Keratinocyte (primary cell): ENCODE data around the gene SPRYD3. TPM values are rescaled to one million over a fixed set of nuclear protein-coding genes. Genes with fewer than 3 reads are reported as not detected.

Source experiments
- DNase-seq: peaks from one replicate; pipeline ENCODE4 v3.0.0-alpha.2; 2011; ENCODE audit warnings: low read depth, missing footprints, low spot score
- FAIRE-seq: peaks from 2 replicates; lab custom pipeline; 2011; peaks lifted over from hg19 to GRCh38; lab: Jason Lieb, UNC
- H2AFZ ChIP-seq: 2 replicates; pipeline ENCODE4 v1.6.0; 2012; ENCODE audit warnings: low read length, control low read depth, inconsistent platforms; ENCODE audit not compliant: control insufficient read depth
- H3K27ac ChIP-seq: 2 replicates; pipeline ENCODE4 v1.5.1; 2011; ENCODE audit warnings: low read length; ENCODE audit not compliant: control insufficient read depth, insufficient read depth
- H3K27me3 ChIP-seq: 3 replicates; pipeline ENCODE4 v1.6.0; 2011; ENCODE audit warnings: low read length; ENCODE audit not compliant: control insufficient read depth, insufficient read depth; ENCODE audit errors: extremely low read depth
- H3K36me3 ChIP-seq, 2 experiments: 2 replicates in 1 of 2; 3 replicates in 1 of 2; pipeline ENCODE4 v1.5.1; 2011; ENCODE audit warnings: low read length in 2 of 2, mild to moderate bottlenecking in 1 of 2; ENCODE audit not compliant: control insufficient read depth in 2 of 2, insufficient read depth in 2 of 2; ENCODE audit errors: extremely low read depth in 1 of 2
- H3K4me1 ChIP-seq: 3 replicates; pipeline ENCODE4 v1.5.1; 2011; ENCODE audit warnings: low read length; ENCODE audit not compliant: control insufficient read depth, insufficient read depth; ENCODE audit errors: extremely low read depth
- H3K4me2 ChIP-seq: 3 replicates; pipeline ENCODE4 v1.6.0; 2011; ENCODE audit warnings: low read depth, low read length; ENCODE audit not compliant: control insufficient read depth, insufficient read depth; ENCODE audit errors: extremely low read depth
- H3K4me3 ChIP-seq, 3 experiments: fragments of 200-600 bp in 1 of 3; sonication (generic) in 1 of 3; 2 replicates in 2 of 3; 3 replicates in 1 of 3; pipeline ENCODE4 v1.5.1; 2011 to 2016; ENCODE audit warnings: low read length in 3 of 3, mild to moderate bottlenecking in 3 of 3, control low read depth in 2 of 3, inconsistent platforms in 1 of 3, low read depth in 1 of 3, mixed read lengths in 1 of 3, mixed run types in 1 of 3, moderate library complexity in 1 of 3; ENCODE audit not compliant: control insufficient read depth in 2 of 3, insufficient read depth in 2 of 3; ENCODE audit errors: extremely low read depth in 1 of 3
- H3K79me2 ChIP-seq: 2 replicates; pipeline ENCODE4 v1.6.0; 2012; ENCODE audit warnings: low read length; ENCODE audit not compliant: control insufficient read depth, insufficient read depth
- H3K9ac ChIP-seq: 3 replicates; pipeline ENCODE4 v1.6.0; 2011; ENCODE audit warnings: low read length; ENCODE audit not compliant: control insufficient read depth, insufficient read depth; ENCODE audit errors: extremely low read depth
- H3K9me1 ChIP-seq: 3 replicates; pipeline ENCODE4 v1.6.0; 2011; ENCODE audit warnings: low read length; ENCODE audit not compliant: control insufficient read depth, insufficient read depth; ENCODE audit errors: extremely low read depth
- H3K9me3 ChIP-seq: 2 replicates; pipeline ENCODE4 v1.5.1; 2012; ENCODE audit warnings: low read depth, low read length; ENCODE audit not compliant: control insufficient read depth
- H4K20me1 ChIP-seq: 3 replicates; pipeline ENCODE4 v1.6.0; 2011; ENCODE audit warnings: low read length; ENCODE audit not compliant: control insufficient read depth, insufficient read depth; ENCODE audit errors: extremely low read depth
- CTCF ChIP-seq, 3 experiments: IDR thresholded peaks in 1 of 3; conservative IDR thresholded peaks in 1 of 3; optimal IDR thresholded peaks in 1 of 3; 2 replicates in 2 of 3; 3 replicates in 1 of 3; pipeline versions ENCODE3 to v1.5.1; 2011; ENCODE audit warnings: low read length in 3 of 3, mild to moderate bottlenecking in 3 of 3, moderate library complexity in 2 of 3, control low read depth in 1 of 3, inconsistent platforms in 1 of 3; ENCODE audit not compliant: insufficient read depth in 2 of 3; ENCODE audit errors: extremely low read depth in 1 of 3
- EZH2 ChIP-seq: IDR thresholded peaks from one replicate; pipeline ENCODE4 v1.6.1; 2012; ENCODE audit warnings: inconsistent platforms, mild to moderate bottlenecking, low read length, moderate library complexity
- dilution Hi-C: fragments of 300-500 bp; cut with MboI; formaldehyde crosslinking; loops from one replicate; pipeline ENCODE4 v1.7.0; 2020; ENCODE audit warnings: low sequenced_read_pairs; ENCODE audit not compliant: extremely low pct_ligation_motif_present
- polyA plus RNA-seq, 5 experiments: library from polyadenylated mRNA; depleted of rRNA in 3 of 5; stranded (reverse) in 3 of 5; stranded (forward) in 1 of 5; unstranded in 1 of 5; fragments of >200 nt; gene quantifications; 1 replicate in 1 of 5; 2 replicates in 3 of 5; 3 replicates in 1 of 5; pipeline versions ENCODE4 v1.2.1 to v1.2.3, GENCODE V29; 2011 to 2012; ENCODE audit warnings: missing spikeins in 2 of 5, low read depth in 1 of 5, low replicate concordance in 1 of 5

Gene SPRYD3
- polyA plus RNA-seq, 1 donor (not counting 4 experiments of a cell fraction or from before 2014, with no cell fraction given) = 27.5 TPM

GRCh38 chr12:53070877-53071492 lies 8.2 kb downstream of the SPRYD3 start:
- dilution Hi-C loops = no loop called here

GRCh38 chr12:53069621-53070410 lies 9.4 kb downstream of the SPRYD3 start:
- no peaks in the 10 kb centered on the region for H3K9me3 ChIP-seq
- peaks cover 32 to 41% of the 10 kb centered on the region in 2 experiments for H3K36me3 ChIP-seq
- H4K20me1 ChIP-seq = peaks cover 5% of the 10 kb centered on the region
- H3K9ac ChIP-seq = no peak overlapping the region
- DNase-seq = no peak
- H3K27ac ChIP-seq = no peak overlapping the region
- peaks cover 30% of the 10 kb centered on the region for H3K4me1 ChIP-seq
- H3K4me3 ChIP-seq = no peak overlapping the region
- H2AFZ ChIP-seq = no peak overlapping the region
- H3K4me2 ChIP-seq = no peak overlapping the region
- dilution Hi-C loops = no loop called here
- no peaks in the 10 kb centered on the region for H3K79me2 ChIP-seq
- peaks cover 7% of the 10 kb centered on the region for H3K9me1 ChIP-seq
- FAIRE-seq = no peak
- no peaks in the 10 kb centered on the region for H3K27me3 ChIP-seq
- TF ChIP-seq CTCF (optimal IDR thresholded peaks at IDR 0.05 in 1 of 3, IDR thresholded peaks at IDR 0.05 in 1 of 3, conservative IDR thresholded peaks at IDR 0.05 in 1 of 3; ENCODE audit: extremely low read depth in 1 of 3, insufficient read depth in 2 of 3, low read length in 3 of 3) (no peak), EZH2 (no peak)

More at GRCh38 chr12:53070877-53071492, 8.2 kb downstream of the SPRYD3 start:
- Histone ChIP-seq H3K4me1 (peaks cover 29% of the 10 kb centered on the region), H3K79me2 (no peaks in the 10 kb centered on the region), H4K20me1 (no peaks in the 10 kb centered on the region), H3K36me3 (peaks cover 31 to 38% of the 10 kb centered on the region in 2 experiments), H3K27me3 (no peaks in the 10 kb centered on the region), H3K9me3 (no peaks in the 10 kb centered on the region), H3K27ac (no peak overlapping the region), H2AFZ (no peak overlapping the region), H3K9ac (no peak overlapping the region), H3K9me1 (peaks cover 7% of the 10 kb centered on the region), H3K4me2 (no peak overlapping the region), H3K4me3 (no peak overlapping the region)
- no peak for TF ChIP-seq EZH2
- no peak for TF ChIP-seq CTCF (optimal IDR thresholded peaks at IDR 0.05 in 1 of 3, IDR thresholded peaks at IDR 0.05 in 1 of 3, conservative IDR thresholded peaks at IDR 0.05 in 1 of 3; ENCODE audit: extremely low read depth in 1 of 3, insufficient read depth in 2 of 3, low read length in 3 of 3)
- FAIRE-seq (no peak), DNase-seq (no peak)
